ENCODE measurements around the gene GDPD3.

The GDPD3 gene

DNA sequence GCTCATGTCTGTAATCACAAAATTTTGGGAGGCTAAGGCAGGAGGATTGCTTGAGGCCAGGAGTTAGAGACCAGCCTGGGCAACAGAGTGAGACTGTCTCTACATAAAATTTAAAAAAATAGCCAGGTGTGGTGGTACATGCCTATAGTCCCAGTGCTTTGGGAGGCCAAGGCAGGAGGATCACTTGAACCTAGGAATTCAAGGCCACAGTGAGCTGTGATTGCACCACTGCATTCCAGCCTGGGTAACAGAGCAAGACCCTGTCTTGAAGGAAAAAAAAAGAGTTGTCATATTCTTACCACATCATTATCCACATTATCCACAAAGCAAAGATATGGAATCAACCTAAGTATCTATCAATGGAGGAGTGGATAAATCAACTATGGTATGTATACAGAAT is 30.7 kb upstream of the GDPD3 start:
- TF ChIP-seq, protein P1, sequence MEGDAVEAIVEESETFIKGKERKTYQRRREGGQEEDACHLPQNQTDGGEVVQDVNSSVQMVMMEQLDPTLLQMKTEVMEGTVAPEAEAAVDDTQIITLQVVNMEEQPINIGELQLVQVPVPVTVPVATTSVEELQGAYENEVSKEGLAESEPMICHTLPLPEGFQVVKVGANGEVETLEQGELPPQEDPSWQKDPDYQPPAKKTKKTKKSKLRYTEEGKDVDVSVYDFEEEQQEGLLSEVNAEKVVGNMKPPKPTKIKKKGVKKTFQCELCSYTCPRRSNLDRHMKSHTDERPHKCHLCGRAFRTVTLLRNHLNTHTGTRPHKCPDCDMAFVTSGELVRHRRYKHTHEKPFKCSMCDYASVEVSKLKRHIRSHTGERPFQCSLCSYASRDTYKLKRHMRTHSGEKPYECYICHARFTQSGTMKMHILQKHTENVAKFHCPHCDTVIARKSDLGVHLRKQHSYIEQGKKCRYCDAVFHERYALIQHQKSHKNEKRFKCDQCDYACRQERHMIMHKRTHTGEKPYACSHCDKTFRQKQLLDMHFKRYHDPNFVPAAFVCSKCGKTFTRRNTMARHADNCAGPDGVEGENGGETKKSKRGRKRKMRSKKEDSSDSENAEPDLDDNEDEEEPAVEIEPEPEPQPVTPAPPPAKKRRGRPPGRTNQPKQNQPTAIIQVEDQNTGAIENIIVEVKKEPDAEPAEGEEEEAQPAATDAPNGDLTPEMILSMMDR (IDR thresholded peaks at IDR 0.05; ENCODE audit: low read depth, low read length, poor library complexity, severe bottlenecking), result no peak
- no peak for TF ChIP-seq EZH2phosphoT487 (IDR thresholded peaks at IDR 0.05; ENCODE audit: borderline replicate concordance, low read length)
- Histone ChIP-seq H3K4me2 (ENCODE audit: low read length) (no peak overlapping the region), H4K20me1 (ENCODE audit: control insufficient read depth, insufficient read depth, low read depth, low read length) (no peaks in the 10 kb centered on the region), H3K27ac (ENCODE audit: low read depth, low read length) (no peak overlapping the region), H3K27me3 (ENCODE audit: control insufficient read depth, low read length) (no peaks in the 10 kb centered on the region), H3K4me1 (ENCODE audit: control insufficient read depth, low read length) (peaks cover 18% of the 10 kb centered on the region), H3F3A (ENCODE audit: control insufficient read depth, insufficient read depth) (peaks cover 3% of the 10 kb centered on the region; the same call in 1 of the 2 replicates), H3K9me3 (ENCODE audit: control insufficient read depth, insufficient read depth, low read length) (peaks cover 5% of the 10 kb centered on the region; the same call in 1 of the 2 replicates), H3K4me3 (ENCODE audit: low read length) (no peak overlapping the region), H3K79me2 (ENCODE audit: control insufficient read depth, low read length) (no peaks in the 10 kb centered on the region), H3K9me2 (replicated peaks; ENCODE audit: control insufficient read depth, low read length) (no peaks in the 10 kb centered on the region), H3K36me3 (ENCODE audit: control insufficient read depth, low read length) (no peaks in the 10 kb centered on the region)

DNA sequence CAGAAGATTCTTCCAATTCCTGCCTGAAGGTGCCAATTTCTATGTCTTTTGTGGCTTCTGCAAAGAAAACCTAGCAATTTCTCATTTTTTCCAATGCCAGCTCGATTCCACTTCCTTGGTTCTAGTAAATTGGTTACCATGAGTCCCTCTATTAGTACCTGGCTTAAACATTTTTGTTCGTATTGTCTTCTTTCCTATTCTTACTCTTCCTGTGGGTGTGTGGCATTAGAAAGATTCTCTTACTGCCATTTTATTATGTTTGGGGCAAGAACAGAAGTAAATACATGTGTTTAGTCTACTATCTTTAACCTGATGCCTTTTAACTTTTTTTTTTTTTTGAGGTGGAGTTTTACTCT is 30.0 kb upstream of the GDPD3 start:
- no peak overlapping the region for H3K27ac ChIP-seq (ENCODE audit: low read depth, low read length)
- H3K9me2 ChIP-seq (replicated peaks; ENCODE audit: control insufficient read depth, low read length), result no peaks in the 10 kb centered on the region
- TF ChIP-seq EZH2phosphoT487 (IDR thresholded peaks at IDR 0.05; ENCODE audit: borderline replicate concordance, low read length), result no peak
- TF ChIP-seq, protein P1 (IDR thresholded peaks at IDR 0.05; ENCODE audit: low read depth, low read length, poor library complexity, severe bottlenecking), result no peak
- no peak overlapping the region for H3K4me2 ChIP-seq (ENCODE audit: low read length)
- peaks cover 18% of the 10 kb centered on the region for H3K4me1 ChIP-seq (ENCODE audit: control insufficient read depth, low read length)
- no peaks in the 10 kb centered on the region for H3K9me3 ChIP-seq (ENCODE audit: control insufficient read depth, insufficient read depth, low read length)
- H3K36me3 ChIP-seq (ENCODE audit: control insufficient read depth, low read length), result no peaks in the 10 kb centered on the region
- no peaks in the 10 kb centered on the region for H4K20me1 ChIP-seq (ENCODE audit: control insufficient read depth, insufficient read depth, low read depth, low read length)
- H3K27me3 ChIP-seq (ENCODE audit: control insufficient read depth, low read length), result no peaks in the 10 kb centered on the region
- peaks cover 3% of the 10 kb centered on the region; the same call in 1 of the 2 replicates for H3F3A ChIP-seq (ENCODE audit: control insufficient read depth, insufficient read depth)
- no peaks in the 10 kb centered on the region for H3K79me2 ChIP-seq (ENCODE audit: control insufficient read depth, low read length)
- H3K4me3 ChIP-seq (ENCODE audit: low read length), result no peak overlapping the region

DNA sequence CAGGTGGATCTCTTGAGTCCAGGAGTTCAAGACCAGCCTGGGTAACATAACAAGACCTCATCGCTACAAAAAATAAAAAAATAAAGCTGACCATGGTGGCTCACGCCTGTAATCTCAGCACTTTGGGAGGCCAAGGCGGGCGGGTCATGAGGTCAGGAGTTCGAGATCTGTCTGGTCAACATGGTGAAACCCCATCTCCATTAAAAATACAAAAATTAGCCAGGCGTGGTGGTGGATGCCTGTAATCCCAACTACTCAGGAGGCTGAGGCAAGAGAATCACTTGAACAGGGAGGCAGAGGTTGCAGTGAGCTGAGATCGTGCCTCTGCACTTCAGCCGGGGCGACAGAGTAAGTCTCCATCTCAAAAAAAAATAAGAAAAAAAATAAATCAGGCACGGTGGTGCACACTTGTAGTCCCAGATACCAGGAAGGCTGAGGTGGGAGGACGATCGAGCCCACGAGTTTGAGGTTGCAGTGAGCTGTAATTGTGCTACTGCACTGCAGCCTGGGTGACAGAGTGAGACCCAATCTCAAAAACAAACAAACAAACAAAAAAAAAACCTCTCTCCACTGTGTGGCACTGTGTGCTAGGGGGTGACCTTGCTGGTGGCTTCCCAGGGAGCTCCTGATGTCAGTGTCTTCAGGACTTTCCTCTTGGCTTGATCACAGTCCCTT is 29.5 kb upstream of the GDPD3 start:
- TF ChIP-seq, protein P1 (IDR thresholded peaks at IDR 0.05; ENCODE audit: low read depth, low read length, poor library complexity, severe bottlenecking), result peak; percentile 53
- no peak for TF ChIP-seq EZH2phosphoT487 (IDR thresholded peaks at IDR 0.05; ENCODE audit: borderline replicate concordance, low read length)
- Histone ChIP-seq H3F3A (ENCODE audit: control insufficient read depth, insufficient read depth) (peaks cover 3% of the 10 kb centered on the region; the same call in 1 of the 2 replicates), H3K4me1 (ENCODE audit: control insufficient read depth, low read length) (peaks cover 18% of the 10 kb centered on the region), H3K27me3 (ENCODE audit: control insufficient read depth, low read length) (no peaks in the 10 kb centered on the region), H3K4me3 (ENCODE audit: low read length) (no peak overlapping the region), H3K4me2 (ENCODE audit: low read length) (no peak overlapping the region), H4K20me1 (ENCODE audit: control insufficient read depth, insufficient read depth, low read depth, low read length) (no peaks in the 10 kb centered on the region), H3K79me2 (ENCODE audit: control insufficient read depth, low read length) (no peaks in the 10 kb centered on the region), H3K36me3 (ENCODE audit: control insufficient read depth, low read length) (no peaks in the 10 kb centered on the region), H3K9me3 (ENCODE audit: control insufficient read depth, insufficient read depth, low read length) (no peaks in the 10 kb centered on the region), H3K9me2 (replicated peaks; ENCODE audit: control insufficient read depth, low read length) (no peaks in the 10 kb centered on the region), H3K27ac (ENCODE audit: low read depth, low read length) (no peak overlapping the region)
